Type B pancreatic cell (in vitro differentiated cells): ENCODE data around the gene USP2. TPM values are rescaled to one million over a fixed set of nuclear protein-coding genes. Genes with fewer than 3 reads are reported as not detected.

Experiments
- DNase-seq: peaks from one replicate; pipeline ENCODE4 v3.0.0; 2021; ENCODE audit warnings: mixed read lengths; ENCODE audit not compliant: unreplicated experiment; ENCODE audit errors: extremely low spot score
- H3K27ac Mint-ChIP-seq: 2 replicates; pipeline ENCODE4 v1.8.0; 2021; ENCODE audit warnings: mild to moderate bottlenecking, mixed read lengths
- H3K27me3 Mint-ChIP-seq: 2 replicates; pipeline ENCODE4 v1.8.0; 2021; ENCODE audit warnings: mixed read lengths
- H3K36me3 Mint-ChIP-seq: 2 replicates; pipeline ENCODE4 v1.8.0; 2021; ENCODE audit warnings: mixed read lengths
- H3K4me1 Mint-ChIP-seq: one replicate; pipeline ENCODE4 v1.8.0; 2021; ENCODE audit warnings: mixed read lengths; ENCODE audit not compliant: unreplicated experiment
- H3K4me3 Mint-ChIP-seq: 2 replicates; pipeline ENCODE4 v1.8.0; 2021; ENCODE audit warnings: mild to moderate bottlenecking, mixed read lengths
- H3K9me3 Mint-ChIP-seq: 2 replicates; pipeline ENCODE4 v1.8.0; 2021; ENCODE audit warnings: mixed read lengths
- CTCF ChIP-seq: fragments of 200-600 bp; sonication (generic); conservative IDR thresholded peaks from 2 replicates; pipeline ENCODE4 v1.5.0; 2021; ENCODE audit warnings: antibody characterized with exemption, mild to moderate bottlenecking
- total RNA-seq: library from RNA; stranded (reverse); gene quantifications from 2 replicates; pipeline ENCODE4 v1.2.1, GENCODE V29; 2021; ENCODE audit warnings: low replicate concordance

The USP2 gene
- total RNA-seq, 1 donor from 2014 or later: 8.2 TPM

GRCh38 chr11:119361941-119362725 is 19.4 kb downstream of the USP2 start:
- peak overlapping the region; percentile 74 for H3K27ac Mint-ChIP-seq
- H3K4me3 Mint-ChIP-seq: peak overlapping the region; percentile 70
- peaks cover 32% of the 10 kb centered on the region for H3K27me3 Mint-ChIP-seq
- H3K36me3 Mint-ChIP-seq: peaks cover 9% of the 10 kb centered on the region
- TF ChIP-seq CTCF: no peak
- DNase-seq: no peak
- peaks cover 4% of the 10 kb centered on the region for H3K9me3 Mint-ChIP-seq
- H3K4me1 Mint-ChIP-seq: peaks cover 28% of the 10 kb centered on the region

DNA sequence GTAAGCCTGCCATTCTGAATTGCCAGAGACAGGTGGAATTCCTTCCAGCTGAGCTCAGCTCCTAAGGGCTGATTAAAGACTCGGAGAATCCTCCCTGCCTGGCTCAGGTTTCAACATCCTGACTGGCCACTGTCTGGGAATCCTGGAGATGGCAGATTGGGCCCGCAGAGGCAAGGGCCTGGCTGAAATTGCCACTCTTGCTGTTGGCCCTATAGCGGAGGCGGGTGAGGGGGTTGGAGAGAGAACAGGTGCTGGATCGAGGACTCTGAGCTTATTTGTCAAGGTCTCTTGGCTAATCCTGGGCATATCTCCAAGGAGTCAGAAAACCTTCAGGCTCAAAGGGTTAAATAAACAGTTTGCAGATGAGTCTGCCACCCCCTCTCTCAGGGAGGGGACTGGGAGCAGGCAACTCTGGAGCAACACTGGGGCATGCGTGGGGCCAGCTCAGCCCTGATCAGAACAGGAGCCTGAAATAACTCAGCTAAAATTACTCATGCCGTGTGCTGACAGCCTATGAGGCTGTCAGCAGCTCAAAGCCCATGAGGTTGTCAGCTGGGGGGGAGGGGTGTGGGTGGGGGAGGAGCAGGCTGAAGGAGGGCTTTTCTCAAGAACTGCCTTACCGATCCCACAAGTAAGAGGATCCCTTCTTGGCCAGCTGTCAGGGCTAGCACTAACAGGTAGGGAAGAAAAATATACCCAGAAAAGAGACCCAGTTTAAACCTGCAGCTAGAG is 20.3 kb downstream of the USP2 start:
- H3K27me3 Mint-ChIP-seq: peaks cover 31% of the 10 kb centered on the region
- peaks cover 25% of the 10 kb centered on the region for H3K4me1 Mint-ChIP-seq
- no peak for TF ChIP-seq CTCF
- peaks cover 4% of the 10 kb centered on the region for H3K9me3 Mint-ChIP-seq
- peak overlapping the region; percentile 80 for H3K27ac Mint-ChIP-seq
- peaks cover 9% of the 10 kb centered on the region for H3K36me3 Mint-ChIP-seq
- no peak for DNase-seq
- H3K4me3 Mint-ChIP-seq: peak overlapping the region; percentile 60

DNA sequence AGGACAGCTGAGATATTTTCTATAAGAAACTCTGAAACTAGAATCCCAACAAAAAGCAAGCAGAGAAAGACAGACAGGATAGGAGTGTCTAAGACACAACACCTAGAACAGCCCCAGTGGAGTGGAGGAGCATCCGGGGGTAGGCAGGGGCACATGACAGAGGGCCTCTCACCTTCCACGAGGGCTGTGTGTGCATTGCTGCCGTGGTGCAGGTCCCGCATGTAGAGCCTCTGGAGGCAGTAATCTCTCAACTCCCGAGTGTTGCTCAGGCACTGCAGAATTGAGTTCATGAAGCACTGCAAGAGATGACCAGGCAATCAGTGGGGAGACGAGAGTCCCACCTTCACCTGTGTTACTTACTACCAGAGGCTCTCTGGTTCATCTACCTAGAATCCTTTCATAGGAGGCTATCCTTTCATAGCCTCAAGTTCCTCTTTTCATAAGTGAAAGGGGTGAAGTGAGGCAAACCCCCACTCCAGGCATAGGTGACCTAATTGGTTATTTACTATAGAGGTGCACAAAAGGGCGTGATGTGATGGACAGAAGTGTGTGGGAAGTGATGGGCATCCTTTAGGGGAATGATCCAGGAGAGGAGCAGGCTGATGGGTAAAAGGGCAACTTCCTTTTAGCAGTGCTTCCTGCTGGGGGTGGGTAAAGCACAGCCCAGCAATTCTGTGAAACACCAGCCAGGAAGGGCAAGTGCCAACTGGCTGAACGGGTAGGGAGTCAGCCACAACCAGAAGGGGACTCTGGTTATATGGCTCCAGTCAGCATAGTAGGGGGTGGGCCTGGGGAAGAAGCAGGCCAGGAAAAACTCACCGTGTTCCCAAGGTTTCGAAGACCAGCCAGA is 21.9 kb downstream of the USP2 start:
- H3K4me3 Mint-ChIP-seq: no peak overlapping the region
- peaks cover 2% of the 10 kb centered on the region for H3K9me3 Mint-ChIP-seq
- peaks cover 24% of the 10 kb centered on the region for H3K4me1 Mint-ChIP-seq
- no peak for TF ChIP-seq CTCF
- no peak overlapping the region for H3K27ac Mint-ChIP-seq
- DNase-seq: no peak
- peaks cover 19% of the 10 kb centered on the region for H3K27me3 Mint-ChIP-seq
- H3K36me3 Mint-ChIP-seq: peaks cover 8% of the 10 kb centered on the region

DNA sequence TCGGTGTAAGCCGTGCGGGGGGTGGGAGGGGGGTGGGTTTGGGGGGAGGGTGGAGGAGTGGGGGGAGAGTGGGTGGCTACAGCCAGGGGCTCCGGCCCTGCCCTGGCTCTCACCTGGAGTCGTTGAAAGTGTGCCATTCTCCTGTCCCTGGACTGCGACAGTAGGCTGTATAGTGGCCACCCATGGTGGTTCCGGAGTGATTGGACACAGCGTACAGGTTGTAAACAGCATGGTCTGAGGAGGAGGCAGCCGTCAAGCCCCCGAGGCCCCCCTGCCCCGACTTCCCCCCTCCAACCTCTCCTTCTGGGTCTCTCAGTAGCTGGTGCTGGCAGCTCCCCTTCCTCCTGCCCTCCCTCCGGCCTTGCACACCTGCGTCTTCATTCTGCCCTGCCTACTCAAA is 24.4 kb downstream of the USP2 start:
- Mint-ChIP-seq H3K9me3 (no peaks in the 10 kb centered on the region), H3K27ac (peak overlapping the region; percentile 29), H3K27me3 (peaks cover 10% of the 10 kb centered on the region), H3K4me3 (peak overlapping the region; percentile 82), H3K4me1 (peaks cover 19% of the 10 kb centered on the region), H3K36me3 (peaks cover 6% of the 10 kb centered on the region)
- TF ChIP-seq CTCF: no peak
- DNase-seq: no peak

DNA sequence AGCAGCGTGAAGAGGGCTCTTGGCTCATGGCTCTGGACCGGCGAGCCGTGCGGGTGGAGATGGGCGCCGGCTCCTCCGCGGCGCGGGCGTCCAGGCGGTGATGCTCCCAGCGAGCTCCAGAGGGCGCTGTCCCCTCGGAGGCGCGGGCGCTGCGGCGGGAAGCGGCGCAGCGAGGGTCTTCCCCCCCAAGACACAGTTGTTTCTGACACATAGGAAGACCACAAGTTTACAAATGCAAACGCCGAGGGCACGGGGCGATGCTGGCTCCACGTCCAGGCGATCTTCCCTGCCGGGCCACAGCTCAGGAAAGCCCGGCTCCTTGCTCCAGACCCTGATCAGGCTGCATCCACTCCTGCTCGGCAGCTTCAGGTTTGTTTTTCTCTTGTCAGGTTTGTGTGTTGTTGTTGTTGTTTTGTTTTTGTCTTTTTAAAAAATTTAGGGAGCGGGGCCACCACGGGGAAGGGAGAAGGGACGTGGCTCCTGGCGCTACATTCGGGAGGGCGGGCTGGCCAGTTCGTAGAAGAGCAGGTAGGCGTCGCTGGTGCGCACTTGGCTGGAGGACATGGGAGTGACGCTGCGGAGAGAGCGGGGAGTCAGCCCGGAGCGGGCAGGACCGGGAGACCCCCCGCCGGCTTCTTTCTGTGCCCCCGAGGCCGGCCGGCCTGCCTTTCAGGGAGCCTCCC is 25.0 kb downstream of the USP2 start:
- no peak for DNase-seq
- no peaks in the 10 kb centered on the region for H3K9me3 Mint-ChIP-seq
- peaks cover 6% of the 10 kb centered on the region for H3K36me3 Mint-ChIP-seq
- peak overlapping the region; percentile 74 for H3K27ac Mint-ChIP-seq
- peaks cover 14% of the 10 kb centered on the region for H3K4me1 Mint-ChIP-seq
- peak; percentile 99 for TF ChIP-seq CTCF
- peaks cover 8% of the 10 kb centered on the region for H3K27me3 Mint-ChIP-seq
- peak overlapping the region; percentile 93 for H3K4me3 Mint-ChIP-seq
